ENCODE measurements around the gene KLHDC4.

- no peak for TF ChIP-seq CTCF (IDR thresholded peaks at IDR 0.05)
- TF ChIP-seq POLR2A (IDR thresholded peaks at IDR 0.05) = no peak
These were observed 62.7 kb downstream of the KLHDC4 start for GRCh38 chr16:87703071-87703470.
